ENCODE measurements around the gene FBXW9. TPM values are rescaled to one million over a fixed set of nuclear protein-coding genes. Genes with fewer than 3 reads are reported as not detected.
"Not testable (repeated sequence)": the region's sequence is repeated elsewhere in the genome, so short reads cannot be mapped to it uniquely, and the experiment has no call there.

The FBXW9 gene
- 10 to 100 TPM; 12.0 to 14.3 (median 12.6) TPM for polyA plus RNA-seq (ENCODE audit: insufficient read length in 3 of 3)

GRCh38 chr19:12696366-12697335 lies at the start of gene FBXW9:
FBXW9 (minus strand) TSS chr19:12696631; CDS start chr19:12696581, 50 bp downstream.
- DNase-seq (ENCODE audit: low read depth in 3 of 3, low spot score in 2 of 3), result peak; percentile 91 to 93 (median 92)

- DNase-seq (ENCODE audit: low read depth in 3 of 3, low spot score in 2 of 3), result no peak
Observed at GRCh38 chr19:12745166-12745897, 48.9 kb upstream of the FBXW9 start.

GRCh38 chr19:12737835-12738351 lies 41.5 kb upstream of the FBXW9 start:
- no peak for DNase-seq (ENCODE audit: low read depth in 3 of 3, low spot score in 2 of 3)

- DNase-seq (ENCODE audit: low read depth in 3 of 3, low spot score in 2 of 3), result peak; percentile 97 to 98 (median 98)
Observed at GRCh38 chr19:12736995-12737834, 40.8 kb upstream of the FBXW9 start, which contains the start of gene GET3. GET3 (plus strand) TSS chr19:12737497; CDS start chr19:12737506, 9 bp downstream.

GRCh38 chr19:12733369-12734214 lies 37.2 kb upstream of the FBXW9 start:
- DNase-seq (ENCODE audit: low read depth in 3 of 3, low spot score in 2 of 3), result no peak

- no peak for DNase-seq (ENCODE audit: low read depth in 3 of 3, low spot score in 2 of 3)
Observed at GRCh38 chr19:12731337-12731736, 34.9 kb upstream of the FBXW9 start.

GRCh38 chr19:12730064-12730463 lies 33.6 kb upstream of the FBXW9 start:
- no peak for DNase-seq (ENCODE audit: low read depth in 3 of 3, low spot score in 2 of 3)

- DNase-seq (ENCODE audit: low read depth in 3 of 3, low spot score in 2 of 3), result no peak
Observed at GRCh38 chr19:12727745-12728433, 31.5 kb upstream of the FBXW9 start.

- DNase-seq (ENCODE audit: low read depth in 3 of 3, low spot score in 2 of 3), result no peak
Observed at GRCh38 chr19:12726988-12727316, 30.5 kb upstream of the FBXW9 start.

GRCh38 chr19:12725612-12726011 lies 29.2 kb upstream of the FBXW9 start:
- DNase-seq (ENCODE audit: low read depth in 3 of 3, low spot score in 2 of 3), result not testable (repeated sequence)

GRCh38 chr19:12723641-12724426 lies 27.4 kb upstream of the FBXW9 start, which contains the start of gene TNPO2:
TNPO2 (minus strand) TSS chr19:12723932; CDS start chr19:12720977, 2,955 bp downstream.
- DNase-seq (ENCODE audit: low read depth in 3 of 3, low spot score in 2 of 3), result peak in 1 of 3 donors; percentile 61

GRCh38 chr19:12723381-12723640 lies 26.9 kb upstream of the FBXW9 start:
- DNase-seq (ENCODE audit: low read depth in 3 of 3, low spot score in 2 of 3), result no peak

GRCh38 chr19:12722566-12723380 lies 26.3 kb upstream of the FBXW9 start:
- DNase-seq (ENCODE audit: low read depth in 3 of 3, low spot score in 2 of 3), result peak; percentile 96 to 99 (median 96)

- DNase-seq (ENCODE audit: low read depth in 3 of 3, low spot score in 2 of 3), result peak in 2 of 3 donors; percentile 47 to 60
Observed at GRCh38 chr19:12721656-12722565, 25.5 kb upstream of the FBXW9 start.

- no peak for DNase-seq (ENCODE audit: low read depth in 3 of 3, low spot score in 2 of 3)
Observed at GRCh38 chr19:12720851-12721655, 24.6 kb upstream of the FBXW9 start.

All from right renal cortex interstitium (tissue), 3 donors.